Choroid plexus epithelial cell (primary cell): Measurements from ENCODE around the gene FGF23.

ENCODE experiments used
- DNase-seq: peaks from one replicate; pipeline ENCODE4 v3.0.0-alpha.2; 2010; ENCODE audit warnings: low read depth
- H3K4me3 ChIP-seq: 2 replicates; pipeline ENCODE4 v1.5.1; 2011; ENCODE audit warnings: low read depth, mild to moderate bottlenecking, control low read depth, low read length, moderate library complexity
- CTCF ChIP-seq: conservative IDR thresholded peaks from 2 replicates; pipeline ENCODE4 v1.5.1; 2011; ENCODE audit warnings: low read depth, mild to moderate bottlenecking, control low read depth, inconsistent platforms, low read length, moderate library complexity

FGF23 gene

GRCh38 chr12:4331842-4332241 lies 47.7 kb downstream of the FGF23 start:
- TF ChIP-seq CTCF, result no peak
- DNase-seq, result no peak
- H3K4me3 ChIP-seq, result no peak overlapping the region

GRCh38 chr12:4331221-4331620 lies 48.3 kb downstream of the FGF23 start:
- H3K4me3 ChIP-seq, result no peak overlapping the region
- no peak for TF ChIP-seq CTCF
- DNase-seq, result no peak

GRCh38 chr12:4330203-4330602 lies 49.3 kb downstream of the FGF23 start:
- TF ChIP-seq CTCF, result no peak
- DNase-seq, result no peak
- H3K4me3 ChIP-seq, result no peak overlapping the region

GRCh38 chr12:4327293-4327692 lies 52.2 kb downstream of the FGF23 start:
- no peak for DNase-seq
- H3K4me3 ChIP-seq, result no peak overlapping the region
- no peak for TF ChIP-seq CTCF

GRCh38 chr12:4325966-4326365 lies 53.5 kb downstream of the FGF23 start:
- no peak for TF ChIP-seq CTCF
- DNase-seq, result no peak
- no peak overlapping the region for H3K4me3 ChIP-seq

GRCh38 chr12:4324366-4324765 lies 55.1 kb downstream of the FGF23 start:
- no peak for TF ChIP-seq CTCF
- no peak for DNase-seq
- no peak overlapping the region for H3K4me3 ChIP-seq

- TF ChIP-seq CTCF, result no peak
- no peak overlapping the region for H3K4me3 ChIP-seq
- no peak for DNase-seq
Measured at GRCh38 chr12:4323396-4323795, 56.1 kb downstream of the FGF23 start.
